Sigmoid colon (tissue), 7 donors: ENCODE measurements around the gene CHMP1A. TPM values are rescaled to one million over a fixed set of nuclear protein-coding genes. Genes with fewer than 3 reads are reported as not detected.
A peak's percentile ranks its signal among the peaks of the same experiment; 100 is the strongest.
"Not testable (repeated sequence)": the region's sequence is repeated elsewhere in the genome, so short reads cannot be mapped to it uniquely, and the experiment has no call there.

Source experiments
- DNase-seq: peaks from one replicate; pipeline ENCODE4 v3.0.0-alpha.2; 2019
- H3K27ac ChIP-seq, 4 donors: fragments of 200-600 bp; sonication (generic); one replicate each; pipeline ENCODE4 v1.5.1; 2016 to 2019; ENCODE audit warnings: mild to moderate bottlenecking in 1 of 4
- H3K27me3 ChIP-seq, 3 donors: fragments of 200-600 bp; sonication (generic); one replicate each; pipeline ENCODE4 v1.5.1; 2019; ENCODE audit warnings: mild to moderate bottlenecking in 1 of 3
- H3K36me3 ChIP-seq, 4 donors: fragments of 200-600 bp; sonication (generic); one replicate each; pipeline ENCODE4 v1.5.1; 2016 to 2019
- H3K4me1 ChIP-seq, 4 donors: fragments of 200-600 bp; sonication (generic); one replicate each; pipeline ENCODE4 v1.5.1; 2017 to 2019
- H3K4me3 ChIP-seq, 4 donors: fragments of 200-600 bp; sonication (generic); one replicate each; pipeline ENCODE4 v1.5.1; 2017 to 2019; ENCODE audit warnings: mild to moderate bottlenecking in 2 of 4, moderate library complexity in 1 of 4
- H3K9me3 ChIP-seq, 4 donors: fragments of 200-600 bp in 3 of 4; sonication (generic) in 3 of 4; one replicate each; pipeline versions ENCODE4 v1.5.1 to v1.6.1; 2013 to 2019
- CTCF ChIP-seq, 4 experiments: fragments of 450-650 bp in 3 of 4; fragments of 200-600 bp in 1 of 4; IDR thresholded peaks; one replicate each; pipeline ENCODE4 v1.5.1; 2016 to 2019; ENCODE audit warnings: antibody characterized with exemption in 4 of 4, mild to moderate bottlenecking in 3 of 4, moderate library complexity in 2 of 4
- EP300 ChIP-seq, 4 donors: sonication (generic); formaldehyde crosslinking; IDR thresholded peaks; one replicate each; pipeline ENCODE4 v1.6.1; 2017; ENCODE audit warnings: antibody characterized with exemption in 4 of 4
- POLR2A ChIP-seq, 2 donors: fragments of 450-650 bp; IDR thresholded peaks; one replicate each; pipeline ENCODE4 v1.6.1; 2016; ENCODE audit warnings: antibody characterized with exemption in 2 of 2, mild to moderate bottlenecking in 2 of 2, moderate library complexity in 2 of 2
- POLR2AphosphoS5 ChIP-seq, 4 donors: sonication (generic); formaldehyde crosslinking; IDR thresholded peaks; one replicate each; pipeline ENCODE4 v1.6.1; 2017; ENCODE audit warnings: antibody characterized with exemption in 4 of 4
- WGBS, 2 donors: extraction: QIAGEN DNeasy Blood & Tissue Kit; methylation state at CpG; one replicate each; pipeline ENCODE4 v1.1.7; 2013; 5-methylcytosine and 5-hydroxymethylcytosine counted together
- intact Hi-C: fragments of 100-400 bp; cut with DNase I; formaldehyde crosslinking; loops from one replicate; pipeline ENCODE4 v1.15.1; 2023
- polyA plus RNA-seq, 3 donors: library from polyadenylated mRNA; stranded (reverse); fragments of 200-250 nt; gene quantifications; one replicate each; pipeline ENCODE4 v1.2.3, GENCODE V29; 2013
- total RNA-seq, 4 donors: library from RNA; depleted of rRNA; stranded (reverse); fragments of >200 nt; gene quantifications; one replicate each; pipeline ENCODE4 v1.1.0, GENCODE V29; 2016
- donor health status: healthy with polysubstance abuse.
- donor health status: Bipolar disorder and iron deficiency.
- donor health status: healthy.

CHMP1A gene
- total and polyA plus RNA-seq, 7 donors, result 42.8 to 157 (median 75.9) TPM

GRCh38 chr16:89701425-89702406 lies 44.2 kb upstream of the CHMP1A start, which contains the start of gene SPATA2L:
TSS of gene SPATA2L (minus strand) at chr16:89701705. CDS start at chr16:89701232, 473 bp downstream.
- DNase-seq, result peak; percentile 89
- TF ChIP-seq POLR2AphosphoS5 (IDR thresholded peaks at IDR 0.05), result peak; percentile 72 to 87 (median 81)
- peak in 1 of 4 experiments; percentile 22 for TF ChIP-seq CTCF (IDR thresholded peaks at IDR 0.05)
- peak; percentile 34 to 60 for TF ChIP-seq POLR2A (IDR thresholded peaks at IDR 0.05)
- no peak for TF ChIP-seq EP300 (IDR thresholded peaks at IDR 0.05)
- H3K36me3 ChIP-seq, result peaks cover 0 to 10% (median 0%) of the 10 kb centered on the region in 4 donors
- no peaks in the 10 kb centered on the region for H3K9me3 ChIP-seq
- peak within 1 kb of the TSS; percentile 49 to 68 (median 59) for H3K4me3 ChIP-seq
- peaks cover 0 to 32% (median 27%) of the 10 kb centered on the region in 4 donors for H3K4me1 ChIP-seq
- peak within 1 kb of the TSS; percentile 70 to 83 (median 76) for H3K27ac ChIP-seq
- intact Hi-C loops, result loop anchor here (2.0 kb wide), 2 partner anchors 19 to 159 kb away; partner anchors contain the start of genes VPS9D1 and ZNF276
- 1% methylated on average over 97 of the region's 97 CpGs for WGBS, 2 donors
- H3K27me3 ChIP-seq, result peaks cover 0 to 28% (median 7%) of the 10 kb centered on the region in 3 donors

DNA sequence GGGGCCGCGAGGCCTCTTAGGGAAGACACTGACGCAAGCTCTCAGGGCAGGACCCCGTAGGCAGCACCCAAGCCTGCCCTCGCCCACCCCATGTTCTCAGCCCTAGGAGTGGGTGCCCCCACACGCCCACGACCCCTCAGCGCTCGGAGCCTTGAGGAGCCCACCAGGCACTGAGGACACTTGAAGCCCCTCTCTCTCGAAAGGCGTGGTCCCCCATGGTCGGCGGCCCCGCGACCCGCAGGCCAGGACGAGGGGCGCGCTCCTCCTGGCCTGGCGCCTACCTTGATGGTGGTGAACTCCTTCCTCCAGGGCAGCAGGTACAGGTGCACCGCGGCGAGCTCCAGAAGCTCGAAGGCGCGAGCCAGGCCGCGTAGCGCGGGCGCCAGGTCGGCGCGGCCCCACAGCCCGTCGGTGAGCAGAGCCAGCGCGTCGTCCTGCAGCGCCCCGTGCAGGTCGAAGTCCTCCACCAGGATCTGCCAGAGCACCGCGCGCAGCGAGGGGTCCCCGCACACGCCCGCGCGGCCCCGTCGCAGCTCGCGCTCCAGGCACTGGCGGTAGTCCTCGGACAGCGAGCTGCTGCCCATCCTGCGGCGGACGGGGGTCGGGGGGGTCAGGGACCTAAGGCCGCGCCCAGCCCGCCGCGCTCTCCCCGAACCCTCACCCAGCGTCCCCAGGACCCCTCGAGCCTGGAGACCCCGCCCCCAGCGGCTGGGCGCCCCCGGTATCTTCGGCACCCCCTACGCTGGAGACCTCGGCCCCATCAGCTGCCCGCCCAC lies 43.3 kb upstream of the CHMP1A start:
- peak overlapping the region; percentile 49 to 68 (median 59) for H3K4me3 ChIP-seq
- intact Hi-C loops, result loop anchor here (1.0 to 2.0 kb wide), 4 partner anchors 20 to 271 kb away; partner anchors contain the start of genes VPS9D1 and ZNF276
- no peaks in the 10 kb centered on the region for H3K9me3 ChIP-seq
- peak overlapping the region; percentile 70 to 83 (median 76) for H3K27ac ChIP-seq
- H3K36me3 ChIP-seq, result peaks cover 0 to 10% (median 0%) of the 10 kb centered on the region in 4 donors
- TF ChIP-seq EP300 (IDR thresholded peaks at IDR 0.05), result no peak
- TF ChIP-seq POLR2A (IDR thresholded peaks at IDR 0.05), result no peak
- TF ChIP-seq CTCF (IDR thresholded peaks at IDR 0.05), result no peak
- TF ChIP-seq POLR2AphosphoS5 (IDR thresholded peaks at IDR 0.05), result peak in 1 of 4 donors; percentile 16
- 1 to 2% methylated on average over 78 of the region's 78 CpGs for WGBS, 2 donors
- H3K4me1 ChIP-seq, result peaks cover 0 to 27% (median 25%) of the 10 kb centered on the region in 4 donors
- peaks cover 0 to 28% (median 7%) of the 10 kb centered on the region in 3 donors for H3K27me3 ChIP-seq
- no peak for DNase-seq

GRCh38 chr16:89700100-89700648 lies 42.7 kb upstream of the CHMP1A start:
- peak in 1 of 2 donors; percentile 22 for TF ChIP-seq POLR2A (IDR thresholded peaks at IDR 0.05)
- TF ChIP-seq CTCF (IDR thresholded peaks at IDR 0.05), result peak; percentile 72 to 88 (median 78)
- peak in 2 of 4 donors; percentile 57 to 61 for TF ChIP-seq EP300 (IDR thresholded peaks at IDR 0.05)
- TF ChIP-seq POLR2AphosphoS5 (IDR thresholded peaks at IDR 0.05), result peak in 3 of 4 donors; percentile 32 to 84 (median 46)
- H3K4me1 ChIP-seq, result peaks cover 0 to 27% (median 25%) of the 10 kb centered on the region in 4 donors
- peaks cover 0 to 28% (median 7%) of the 10 kb centered on the region in 3 donors for H3K27me3 ChIP-seq
- peak; percentile 100 for DNase-seq
- no peaks in the 10 kb centered on the region for H3K9me3 ChIP-seq
- H3K36me3 ChIP-seq, result peaks cover 0 to 14% (median 0%) of the 10 kb centered on the region in 4 donors
- WGBS, 2 donors, result 0 to 1% methylated on average over 30 of the region's 30 CpGs
- peak overlapping the region; percentile 49 to 68 (median 59) for H3K4me3 ChIP-seq
- H3K27ac ChIP-seq, result peak overlapping the region; percentile 70 to 83 (median 76)
- intact Hi-C loops, result loop anchor here (1.0 to 2.0 kb wide), 4 partner anchors 21 to 272 kb away; partner anchors contain the start of genes VPS9D1 and ZNF276

- intact Hi-C loops, result loop anchor here (1.0 to 2.0 kb wide), 4 partner anchors 21 to 273 kb away; partner anchors contain the start of genes VPS9D1 and ZNF276
- Histone ChIP-seq H3K4me1 (peaks cover 0 to 27% (median 25%) of the 10 kb centered on the region in 4 donors), H3K36me3 (peaks cover 0 to 19% (median 0%) of the 10 kb centered on the region in 4 donors), H3K27ac (peak overlapping the region; percentile 43 to 83 (median 73)), H3K27me3 (peaks cover 0 to 28% (median 7%) of the 10 kb centered on the region in 3 donors), H3K4me3 (peak overlapping the region in 2 of 4 donors; percentile 64 to 68)
- DNase-seq, H3K9me3 ChIP-seq: not testable (repeated sequence)
- WGBS, 2 donors, result 48 to 67% methylated on average over 18 of the region's 18 CpGs
Measured at GRCh38 chr16:89699629-89700099, 42.2 kb upstream of the CHMP1A start.

DNA sequence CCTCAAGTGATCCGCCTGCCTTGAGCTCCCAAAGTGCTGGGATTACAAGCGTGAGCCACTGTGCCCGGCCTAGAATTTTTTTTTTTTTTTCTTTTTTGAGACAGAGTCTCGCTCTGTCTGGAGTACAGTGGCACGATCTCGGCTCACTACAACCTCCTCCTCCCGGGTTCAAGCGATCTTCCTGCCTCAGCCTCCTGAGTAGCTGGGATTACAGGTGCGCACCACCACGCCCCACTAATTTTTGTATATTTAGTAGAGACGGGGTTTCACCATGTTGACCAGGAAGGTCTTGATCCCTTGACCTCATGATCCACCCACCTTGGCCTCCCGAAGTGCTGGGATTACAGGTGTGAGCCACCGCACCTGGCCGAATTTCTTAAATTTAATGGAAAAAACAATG lies 41.2 kb upstream of the CHMP1A start:
- peaks cover 0 to 28% (median 7%) of the 10 kb centered on the region in 3 donors for H3K27me3 ChIP-seq
- H3K4me3 ChIP-seq, H3K27ac ChIP-seq, H3K9me3 ChIP-seq, DNase-seq, intact Hi-C loops: not testable (repeated sequence)
- H3K36me3 ChIP-seq, result peaks cover 0 to 28% (median 8%) of the 10 kb centered on the region in 4 donors
- peaks cover 0 to 27% (median 25%) of the 10 kb centered on the region in 4 donors for H3K4me1 ChIP-seq
- 96 to 97% methylated on average over 14 of the region's 14 CpGs for WGBS, 2 donors
